Fibroblast of skin of back (primary cell): ENCODE measurements around the gene RPRD1B. TPM values are rescaled to one million over a fixed set of nuclear protein-coding genes. Genes with fewer than 3 reads are reported as not detected.

ENCODE experiments used
- DNase-seq: peaks from one replicate; pipeline ENCODE4 v3.0.0-alpha.2; 2013
- polyA plus RNA-seq, 2 experiments: library from polyadenylated mRNA; unstranded; fragments of 120-200 nt; gene quantifications; one replicate each; pipeline ENCODE4 v1.2.1, GENCODE V29; 2013; ENCODE audit not compliant: insufficient read length in 2 of 2

RPRD1B gene
- 13.7 TPM for polyA plus RNA-seq (2013, experiment 1 of 2; ENCODE audit: insufficient read length)
- 11.2 TPM for polyA plus RNA-seq (2013, experiment 2 of 2; ENCODE audit: insufficient read length)

- peak; percentile 91 for DNase-seq
These were observed at the start of gene RPRD1B, which contains the start of gene TTI1 for GRCh38 chr20:38033330-38034107. RPRD1B (plus strand) TSS chr20:38033746; CDS start chr20:38033948, 202 bp downstream. TTI1 (minus strand) TSS chr20:38033456; CDS start chr20:38013816, 19,640 bp downstream.

- DNase-seq = no peak
These were observed 49.3 kb upstream of the RPRD1B start for GRCh38 chr20:37984018-37984785.

GRCh38 chr20:37986044-37986858 is 47.3 kb upstream of the RPRD1B start:
- no peak for DNase-seq

- DNase-seq = peak; percentile 56
These were observed 46.5 kb upstream of the RPRD1B start for GRCh38 chr20:37986873-37987601.

- DNase-seq = no peak
These were observed 45.8 kb upstream of the RPRD1B start for GRCh38 chr20:37987602-37988290.

- no peak for DNase-seq
These were observed 45.1 kb upstream of the RPRD1B start for GRCh38 chr20:37988306-37988954.

- no peak for DNase-seq
These were observed 43.8 kb upstream of the RPRD1B start for GRCh38 chr20:37989601-37990295.

- DNase-seq = peak; percentile 75
These were observed 42.9 kb upstream of the RPRD1B start for GRCh38 chr20:37990571-37991151.

GRCh38 chr20:37991157-37991866 is 42.2 kb upstream of the RPRD1B start:
- DNase-seq = no peak

- DNase-seq = no peak
These were observed 41.6 kb upstream of the RPRD1B start for GRCh38 chr20:37991908-37992307.

GRCh38 chr20:37992802-37993409 is 40.6 kb upstream of the RPRD1B start:
- DNase-seq = peak; percentile 85

- DNase-seq = no peak
These were observed 39.0 kb upstream of the RPRD1B start for GRCh38 chr20:37994512-37994911.

- no peak for DNase-seq
These were observed 37.5 kb upstream of the RPRD1B start for GRCh38 chr20:37995856-37996605.

- no peak for DNase-seq
These were observed 36.0 kb upstream of the RPRD1B start for GRCh38 chr20:37997516-37997915.

- no peak for DNase-seq
These were observed 33.9 kb upstream of the RPRD1B start for GRCh38 chr20:37999526-38000263.

GRCh38 chr20:38000293-38000692 is 33.3 kb upstream of the RPRD1B start:
- DNase-seq = no peak
